K562 (cell line): ENCODE data around the gene RNF141. TPM values are rescaled to one million over a fixed set of nuclear protein-coding genes. Genes with fewer than 3 reads are reported as not detected.

Source experiments
- ASH1L ChIP-seq: fragments of 450-650 bp; IDR thresholded peaks from 2 replicates; pipeline ENCODE4 v1.6.1; 2018; ENCODE audit warnings: borderline replicate concordance, mild to moderate bottlenecking, low read depth; ENCODE audit not compliant: partially characterized antibody
- BRCA1 ChIP-seq, 2 experiments: fragments of 450-650 bp in 1 of 2; sonication (generic) in 1 of 2; formaldehyde crosslinking in 1 of 2; IDR thresholded peaks; 2 replicates each; pipeline versions ENCODE4 v1.5.0 to v1.6.1; 2017 to 2020; ENCODE audit warnings: mild to moderate bottlenecking in 1 of 2, missing genetic modification reagents in 1 of 2
- CREB5 ChIP-seq: fragments of 250-450 bp; sonication (Bioruptor Pico); IDR thresholded peaks from 2 replicates; pipeline ENCODE4 v1.5.0; 2020; ENCODE audit warnings: mild to moderate bottlenecking
- FOXA1 ChIP-seq: fragments of 450-650 bp; IDR thresholded peaks from 2 replicates; pipeline ENCODE4 v1.6.1; 2016; ENCODE audit warnings: mild to moderate bottlenecking, borderline replicate concordance
- FUS ChIP-seq: fragments of 200-400 bp; formaldehyde crosslinking; optimal IDR thresholded peaks from 2 replicates; pipeline ENCODE3; 2017; ENCODE audit warnings: low read depth, low read length
- HDAC2 ChIP-seq: fragments of 450-650 bp; IDR thresholded peaks from 2 replicates; pipeline ENCODE4 v1.6.1; 2016; ENCODE audit warnings: mild to moderate bottlenecking
- KDM4B ChIP-seq, 2 experiments: fragments of 450-650 bp in 1 of 2; sonication (generic) in 1 of 2; IDR thresholded peaks; 2 replicates each; pipeline ENCODE4 v1.6.1; 2016 to 2017; ENCODE audit warnings: borderline replicate concordance in 2 of 2, antibody characterized with exemption in 1 of 2, low read depth in 1 of 2, mild to moderate bottlenecking in 1 of 2
- MTF1 ChIP-seq: fragments of 250-450 bp; sonication (Bioruptor Pico); IDR thresholded peaks from 2 replicates; pipeline ENCODE4 v1.9.0; 2021; ENCODE audit warnings: moderate library complexity, mild to moderate bottlenecking, inconsistent platforms, borderline replicate concordance
- MXI1 ChIP-seq: IDR thresholded peaks from 2 replicates; pipeline ENCODE4 v1.6.1; 2011; ENCODE audit warnings: low read depth, mild to moderate bottlenecking, improper control_type of control experiment, low read length
- NFYB ChIP-seq: IDR thresholded peaks from 2 replicates; pipeline ENCODE4 v1.6.1; 2011; ENCODE audit warnings: mild to moderate bottlenecking, moderate library complexity; ENCODE audit not compliant: insufficient read length; ENCODE audit errors: extremely low read depth
- NRF1 ChIP-seq, 2 experiments: fragments of 450-650 bp; IDR thresholded peaks in 1 of 2; conservative IDR thresholded peaks in 1 of 2; 2 replicates each; pipeline ENCODE4 v1.6.1; 2014; ENCODE audit warnings: mild to moderate bottlenecking in 2 of 2
- RFX1 ChIP-seq: fragments of 450-650 bp; IDR thresholded peaks from 2 replicates; pipeline ENCODE4 v1.6.1; 2016; ENCODE audit warnings: mild to moderate bottlenecking, moderate library complexity
- ZBTB8A ChIP-seq: fragments of 450-650 bp; IDR thresholded peaks from 2 replicates; pipeline ENCODE4 v1.6.1; 2018; ENCODE audit warnings: mild to moderate bottlenecking, moderate library complexity; ENCODE audit not compliant: partially characterized antibody
- ZBTB9 ChIP-seq: fragments of 450-650 bp; formaldehyde crosslinking; IDR thresholded peaks from 2 replicates; pipeline ENCODE4 v1.4.0; 2020; ENCODE audit warnings: mild to moderate bottlenecking, moderate library complexity
- ZNF347 ChIP-seq: fragments of 450-650 bp; formaldehyde crosslinking; IDR thresholded peaks from 2 replicates; pipeline ENCODE4 v1.4.0; 2020; ENCODE audit warnings: low read depth, mild to moderate bottlenecking, moderate library complexity
- polyA plus RNA-seq, 8 experiments: library from polyadenylated mRNA; depleted of rRNA in 4 of 8; stranded (reverse) in 5 of 8; unstranded in 3 of 8; fragments of >200 nt; fragmentation: Nextera tagmentation in 2 of 8; fragmentation: Illumina TruSeq in 1 of 8; extraction: Ambion mirVana in 2 of 8; extraction: Trizol in 1 of 8; gene quantifications; 2 replicates each; pipeline versions ENCODE4 v1.2.1 to v1.2.3, GENCODE V29; 2011 to 2014; ENCODE audit warnings: inconsistent platforms in 1 of 8, missing spikeins in 1 of 8
- total RNA-seq, 7 experiments: library from RNA; depleted of rRNA in 6 of 7; stranded (reverse); fragments of >200 nt in 6 of 7; fragmentation: Illumina TruSeq in 2 of 7; extraction: Trizol in 2 of 7; gene quantifications; 2 replicates each; pipeline versions ENCODE4 v1.2.1 to v1.2.3, GENCODE V29; 2011 to 2021; ENCODE audit warnings: low replicate concordance in 1 of 7
- TF ChIP-seq, protein P1 (sequence below): sonication (generic); formaldehyde crosslinking; IDR thresholded peaks from 2 replicates; pipeline ENCODE4 v1.9.0; 2022; ENCODE audit warnings: mild to moderate bottlenecking, missing genetic modification reagents
- TF ChIP-seq, protein P2 (sequence below): fragments of 250-450 bp; sonication (Bioruptor Pico); IDR thresholded peaks from 2 replicates; pipeline ENCODE4 v1.9.0; 2021; ENCODE audit warnings: mild to moderate bottlenecking
- TF ChIP-seq, protein P3 (sequence below): fragments of 200-800 bp; sonication (Bioruptor generic); IDR thresholded peaks from 2 replicates; pipeline ENCODE4 v1.6.1; 2017; ENCODE audit warnings: missing genetic modification characterization, missing compliant biosample characterization
- TF ChIP-seq, protein P4 (sequence below), 2 experiments: fragments of 200-800 bp in 1 of 2; sonication (Bioruptor generic) in 1 of 2; sonication (generic) in 1 of 2; formaldehyde crosslinking in 1 of 2; IDR thresholded peaks in 1 of 2; conservative IDR thresholded peaks in 1 of 2; 2 replicates each; pipeline versions ENCODE4 v1.5.0 to v1.6.1; 2016 to 2020; ENCODE audit warnings: missing compliant biosample characterization in 1 of 2, missing genetic modification characterization in 1 of 2, missing genetic modification reagents in 1 of 2

The RNF141 gene
- total and polyA plus RNA-seq, 9 of the 15 experiments (the other 6 are each of a cell fraction or from before 2014, with no cell fraction given): 9.7 to 51.9 (median 18.9) TPM

DNA sequence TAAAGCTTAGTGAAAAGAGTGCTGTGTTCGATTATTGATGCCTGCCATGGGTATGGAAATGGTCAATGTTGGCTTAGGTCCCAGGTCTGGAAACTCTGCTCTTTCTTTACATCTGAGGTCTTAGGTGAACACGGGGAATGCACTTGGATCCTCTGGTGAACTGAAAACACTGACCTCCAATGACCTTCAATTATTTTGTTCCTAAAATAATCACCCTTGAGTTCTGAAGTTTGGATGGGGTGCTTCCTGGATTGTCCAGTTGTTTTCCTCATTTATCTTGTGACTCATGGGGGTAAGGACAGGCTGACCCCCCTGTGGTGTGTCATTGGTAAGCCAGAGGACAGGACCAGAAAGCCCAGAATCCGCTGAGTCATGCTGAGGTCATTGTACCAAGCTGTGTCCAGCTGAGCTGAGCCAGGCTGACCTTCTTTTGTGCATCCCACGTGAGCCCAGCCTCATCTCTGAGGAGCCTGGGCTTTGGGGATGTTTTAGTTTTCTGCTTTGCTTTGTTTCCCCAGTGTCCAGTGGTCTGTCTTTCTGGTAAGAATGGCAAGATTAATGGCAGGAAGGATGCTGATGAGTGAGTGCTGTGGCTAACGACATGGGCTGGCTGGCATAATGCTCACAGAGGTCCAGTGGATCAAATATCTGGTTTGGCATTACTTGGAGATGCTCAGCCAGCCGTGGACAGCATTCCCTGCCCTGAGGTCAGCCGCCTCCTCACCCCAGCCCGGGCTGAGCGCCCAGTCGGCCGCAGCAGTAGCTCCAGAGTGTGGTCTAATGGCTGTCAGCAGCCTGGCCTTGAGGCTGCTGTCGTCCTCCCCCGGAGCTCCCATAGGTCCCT is 50.4 kb downstream of the RNF141 start (continued):
- TF ChIP-seq FUS (no peak), BRCA1 (IDR thresholded peaks at IDR 0.05) (no peak), BRCA1 (CRISPR knock-in tag; IDR thresholded peaks at IDR 0.05) (no peak), ZBTB9 (CRISPR knock-in tag) (no peak), HDAC2 (peak; percentile 51; the same call in 1 of the 2 replicates), ZBTB8A (no peak), MXI1 (no peak), NFYB (no peak), ASH1L (no peak), CREB5 (CRISPR knock-in tag) (no peak), FOXA1 (no peak), NRF1 (conservative IDR thresholded peaks at IDR 0.05 in 1 of 2, IDR thresholded peaks at IDR 0.05 in 1 of 2) (no peak; a peak in 1 of 4 replicates), KDM4B (IDR thresholded peaks at IDR 0.05; ENCODE audit: borderline replicate concordance in 2 of 2, low read depth in 1 of 2) (no peak), RFX1 (no peak), MTF1 (CRISPR knock-in tag) (no peak), ZNF347 (CRISPR knock-in tag) (no peak)
- TF ChIP-seq, protein P1, sequence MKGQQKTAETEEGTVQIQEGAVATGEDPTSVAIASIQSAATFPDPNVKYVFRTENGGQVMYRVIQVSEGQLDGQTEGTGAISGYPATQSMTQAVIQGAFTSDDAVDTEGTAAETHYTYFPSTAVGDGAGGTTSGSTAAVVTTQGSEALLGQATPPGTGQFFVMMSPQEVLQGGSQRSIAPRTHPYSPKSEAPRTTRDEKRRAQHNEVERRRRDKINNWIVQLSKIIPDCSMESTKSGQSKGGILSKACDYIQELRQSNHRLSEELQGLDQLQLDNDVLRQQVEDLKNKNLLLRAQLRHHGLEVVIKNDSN: peak; percentile 41; the same call in 1 of the 2 replicates
- TF ChIP-seq, protein P2, sequence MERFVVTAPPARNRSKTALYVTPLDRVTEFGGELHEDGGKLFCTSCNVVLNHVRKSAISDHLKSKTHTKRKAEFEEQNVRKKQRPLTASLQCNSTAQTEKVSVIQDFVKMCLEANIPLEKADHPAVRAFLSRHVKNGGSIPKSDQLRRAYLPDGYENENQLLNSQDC (CRISPR knock-in tag): no peak
- TF ChIP-seq, protein P3, sequence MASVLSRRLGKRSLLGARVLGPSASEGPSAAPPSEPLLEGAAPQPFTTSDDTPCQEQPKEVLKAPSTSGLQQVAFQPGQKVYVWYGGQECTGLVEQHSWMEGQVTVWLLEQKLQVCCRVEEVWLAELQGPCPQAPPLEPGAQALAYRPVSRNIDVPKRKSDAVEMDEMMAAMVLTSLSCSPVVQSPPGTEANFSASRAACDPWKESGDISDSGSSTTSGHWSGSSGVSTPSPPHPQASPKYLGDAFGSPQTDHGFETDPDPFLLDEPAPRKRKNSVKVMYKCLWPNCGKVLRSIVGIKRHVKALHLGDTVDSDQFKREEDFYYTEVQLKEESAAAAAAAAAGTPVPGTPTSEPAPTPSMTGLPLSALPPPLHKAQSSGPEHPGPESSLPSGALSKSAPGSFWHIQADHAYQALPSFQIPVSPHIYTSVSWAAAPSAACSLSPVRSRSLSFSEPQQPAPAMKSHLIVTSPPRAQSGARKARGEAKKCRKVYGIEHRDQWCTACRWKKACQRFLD (CRISPR knock-in tag): 0 out of 2 replicates have a peak, but pooled peaks have one; percentile 55
- TF ChIP-seq, protein P4, sequence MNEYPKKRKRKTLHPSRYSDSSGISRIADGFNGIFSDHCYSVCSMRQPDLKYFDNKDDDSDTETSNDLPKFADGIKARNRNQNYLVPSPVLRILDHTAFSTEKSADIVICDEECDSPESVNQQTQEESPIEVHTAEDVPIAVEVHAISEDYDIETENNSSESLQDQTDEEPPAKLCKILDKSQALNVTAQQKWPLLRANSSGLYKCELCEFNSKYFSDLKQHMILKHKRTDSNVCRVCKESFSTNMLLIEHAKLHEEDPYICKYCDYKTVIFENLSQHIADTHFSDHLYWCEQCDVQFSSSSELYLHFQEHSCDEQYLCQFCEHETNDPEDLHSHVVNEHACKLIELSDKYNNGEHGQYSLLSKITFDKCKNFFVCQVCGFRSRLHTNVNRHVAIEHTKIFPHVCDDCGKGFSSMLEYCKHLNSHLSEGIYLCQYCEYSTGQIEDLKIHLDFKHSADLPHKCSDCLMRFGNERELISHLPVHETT (CRISPR knock-in tag; conservative IDR thresholded peaks at IDR 0.05 in 1 of 2, IDR thresholded peaks at IDR 0.05 in 1 of 2): no peak; a peak in 2 of 4 replicates
